Ishikawa (cell line): ENCODE measurements around the gene MYH14.

Experiments
- CEBPB ChIP-seq: IDR thresholded peaks from 2 replicates; pipeline ENCODE4 v1.6.1; 2012
- CREB1 ChIP-seq: IDR thresholded peaks from 2 replicates; pipeline ENCODE4 v1.6.1; 2012; ENCODE audit warnings: low read depth
- EGR1 ChIP-seq: IDR thresholded peaks from 2 replicates; pipeline ENCODE4 v1.6.1; 2012
- EP300 ChIP-seq: IDR thresholded peaks from 2 replicates; pipeline ENCODE4 v1.6.1; 2012; ENCODE audit warnings: borderline replicate concordance
- FOXM1 ChIP-seq: IDR thresholded peaks from 2 replicates; pipeline ENCODE4 v1.6.1; 2012; ENCODE audit warnings: low read depth, borderline replicate concordance
- NFIC ChIP-seq: IDR thresholded peaks from 2 replicates; pipeline ENCODE4 v1.6.1; 2012
- RAD21 ChIP-seq: IDR thresholded peaks from 2 replicates; pipeline ENCODE4 v1.6.1; 2012; ENCODE audit warnings: low read depth
- TAF1 ChIP-seq: IDR thresholded peaks from 2 replicates; pipeline ENCODE4 v1.6.1; 2012; ENCODE audit warnings: low read depth, mild to moderate bottlenecking
- TCF12 ChIP-seq: IDR thresholded peaks from 2 replicates; pipeline ENCODE4 v1.6.1; 2012; ENCODE audit warnings: low read depth
- TEAD4 ChIP-seq: IDR thresholded peaks from 2 replicates; pipeline ENCODE4 v1.6.1; 2012
- YY1 ChIP-seq: IDR thresholded peaks from 2 replicates; pipeline ENCODE4 v1.6.1; 2012; ENCODE audit warnings: low read depth
- ZBTB7A ChIP-seq: IDR thresholded peaks from 2 replicates; pipeline ENCODE4 v1.6.1; 2012; ENCODE audit warnings: low read depth
- TF ChIP-seq, protein P1 (sequence below): IDR thresholded peaks from 2 replicates; pipeline ENCODE4 v1.6.1; 2012; ENCODE audit warnings: low read depth, mild to moderate bottlenecking
- TF ChIP-seq, protein P2 (sequence below): IDR thresholded peaks from 2 replicates; pipeline ENCODE4 v1.6.1; 2012
- TF ChIP-seq, protein P3 (sequence below): IDR thresholded peaks from 2 replicates; pipeline ENCODE4 v1.6.1; 2012

Gene MYH14

DNA sequence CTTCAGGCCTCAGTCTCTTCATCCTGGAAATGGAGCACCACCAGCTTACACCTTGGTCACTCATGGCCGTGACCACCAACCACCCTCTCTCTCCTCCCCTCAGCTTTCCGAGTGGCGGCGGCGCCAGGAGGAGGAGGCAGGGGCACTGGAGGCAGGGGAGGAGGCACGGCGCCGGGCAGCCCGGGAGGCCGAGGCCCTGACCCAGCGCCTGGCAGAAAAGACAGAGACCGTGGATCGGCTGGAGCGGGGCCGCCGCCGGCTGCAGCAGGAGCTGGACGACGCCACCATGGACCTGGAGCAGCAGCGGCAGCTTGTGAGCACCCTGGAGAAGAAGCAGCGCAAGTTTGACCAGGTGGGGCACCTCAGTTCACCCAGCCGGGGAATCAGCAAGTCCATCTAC is 78.1 kb downstream of the MYH14 start:
- TF ChIP-seq NFIC (no peak), YY1 (no peak), ZBTB7A (no peak), FOXM1 (no peak), EGR1 (no peak), CEBPB (no peak), EP300 (no peak)
- TF ChIP-seq, protein P1, sequence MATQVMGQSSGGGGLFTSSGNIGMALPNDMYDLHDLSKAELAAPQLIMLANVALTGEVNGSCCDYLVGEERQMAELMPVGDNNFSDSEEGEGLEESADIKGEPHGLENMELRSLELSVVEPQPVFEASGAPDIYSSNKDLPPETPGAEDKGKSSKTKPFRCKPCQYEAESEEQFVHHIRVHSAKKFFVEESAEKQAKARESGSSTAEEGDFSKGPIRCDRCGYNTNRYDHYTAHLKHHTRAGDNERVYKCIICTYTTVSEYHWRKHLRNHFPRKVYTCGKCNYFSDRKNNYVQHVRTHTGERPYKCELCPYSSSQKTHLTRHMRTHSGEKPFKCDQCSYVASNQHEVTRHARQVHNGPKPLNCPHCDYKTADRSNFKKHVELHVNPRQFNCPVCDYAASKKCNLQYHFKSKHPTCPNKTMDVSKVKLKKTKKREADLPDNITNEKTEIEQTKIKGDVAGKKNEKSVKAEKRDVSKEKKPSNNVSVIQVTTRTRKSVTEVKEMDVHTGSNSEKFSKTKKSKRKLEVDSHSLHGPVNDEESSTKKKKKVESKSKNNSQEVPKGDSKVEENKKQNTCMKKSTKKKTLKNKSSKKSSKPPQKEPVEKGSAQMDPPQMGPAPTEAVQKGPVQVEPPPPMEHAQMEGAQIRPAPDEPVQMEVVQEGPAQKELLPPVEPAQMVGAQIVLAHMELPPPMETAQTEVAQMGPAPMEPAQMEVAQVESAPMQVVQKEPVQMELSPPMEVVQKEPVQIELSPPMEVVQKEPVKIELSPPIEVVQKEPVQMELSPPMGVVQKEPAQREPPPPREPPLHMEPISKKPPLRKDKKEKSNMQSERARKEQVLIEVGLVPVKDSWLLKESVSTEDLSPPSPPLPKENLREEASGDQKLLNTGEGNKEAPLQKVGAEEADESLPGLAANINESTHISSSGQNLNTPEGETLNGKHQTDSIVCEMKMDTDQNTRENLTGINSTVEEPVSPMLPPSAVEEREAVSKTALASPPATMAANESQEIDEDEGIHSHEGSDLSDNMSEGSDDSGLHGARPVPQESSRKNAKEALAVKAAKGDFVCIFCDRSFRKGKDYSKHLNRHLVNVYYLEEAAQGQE = no peak

DNA sequence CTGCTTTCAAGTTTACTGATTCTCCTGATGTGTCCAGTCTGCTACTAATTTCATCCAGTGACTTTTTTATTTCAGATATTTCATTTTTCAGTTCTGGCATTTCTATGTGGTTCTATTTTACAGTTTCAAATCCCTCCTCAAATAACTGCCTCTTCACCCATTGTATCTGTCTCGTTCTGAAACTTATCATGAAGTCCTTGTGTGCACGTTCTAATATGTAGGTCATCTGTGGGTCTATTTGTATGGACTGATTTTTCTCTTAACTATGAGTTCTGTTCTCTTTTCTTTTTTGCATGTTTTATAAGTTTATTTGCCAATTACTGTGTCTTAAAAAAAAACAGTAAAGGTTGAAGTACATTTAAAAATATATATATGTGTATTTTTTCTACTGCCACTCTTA is 82.4 kb downstream of the MYH14 start:
- no peak for TF ChIP-seq ZBTB7A
- no peak for TF ChIP-seq YY1
- TF ChIP-seq, protein P2, sequence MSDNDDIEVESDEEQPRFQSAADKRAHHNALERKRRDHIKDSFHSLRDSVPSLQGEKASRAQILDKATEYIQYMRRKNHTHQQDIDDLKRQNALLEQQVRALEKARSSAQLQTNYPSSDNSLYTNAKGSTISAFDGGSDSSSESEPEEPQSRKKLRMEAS = no peak
- no peak for TF ChIP-seq EGR1
- TF ChIP-seq RAD21 = no peak
- TF ChIP-seq CREB1 = no peak
- no peak for TF ChIP-seq EP300
- TF ChIP-seq, protein P3, sequence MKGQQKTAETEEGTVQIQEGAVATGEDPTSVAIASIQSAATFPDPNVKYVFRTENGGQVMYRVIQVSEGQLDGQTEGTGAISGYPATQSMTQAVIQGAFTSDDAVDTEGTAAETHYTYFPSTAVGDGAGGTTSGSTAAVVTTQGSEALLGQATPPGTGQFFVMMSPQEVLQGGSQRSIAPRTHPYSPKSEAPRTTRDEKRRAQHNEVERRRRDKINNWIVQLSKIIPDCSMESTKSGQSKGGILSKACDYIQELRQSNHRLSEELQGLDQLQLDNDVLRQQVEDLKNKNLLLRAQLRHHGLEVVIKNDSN = no peak
- TF ChIP-seq FOXM1 = no peak
- TF ChIP-seq TEAD4 = no peak
- no peak for TF ChIP-seq CEBPB
- no peak for TF ChIP-seq TCF12
- no peak for TF ChIP-seq NFIC
- TF ChIP-seq, protein P1 = no peak
- TF ChIP-seq TAF1 = no peak

DNA sequence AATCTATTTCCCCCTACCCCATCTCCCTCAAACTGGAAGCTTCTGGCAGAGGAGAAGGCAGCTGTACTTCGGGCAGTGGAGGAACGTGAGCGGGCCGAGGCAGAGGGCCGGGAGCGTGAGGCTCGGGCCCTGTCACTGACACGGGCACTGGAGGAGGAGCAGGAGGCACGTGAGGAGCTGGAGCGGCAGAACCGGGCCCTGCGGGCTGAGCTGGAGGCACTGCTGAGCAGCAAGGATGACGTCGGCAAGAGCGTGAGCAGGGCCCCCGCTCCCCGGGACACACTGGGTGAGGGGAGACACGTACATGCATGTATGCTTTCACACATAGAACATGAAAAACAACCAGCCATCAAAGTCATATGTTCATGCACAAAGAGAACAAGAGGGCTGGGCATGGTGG is 83.0 kb downstream of the MYH14 start:
- TF ChIP-seq TCF12 (no peak), CEBPB (no peak), TAF1 (no peak), CREB1 (no peak), RAD21 (no peak), ZBTB7A (no peak), NFIC (no peak), EP300 (no peak), EGR1 (no peak), TEAD4 (no peak)
- TF ChIP-seq, protein P1 = no peak

DNA sequence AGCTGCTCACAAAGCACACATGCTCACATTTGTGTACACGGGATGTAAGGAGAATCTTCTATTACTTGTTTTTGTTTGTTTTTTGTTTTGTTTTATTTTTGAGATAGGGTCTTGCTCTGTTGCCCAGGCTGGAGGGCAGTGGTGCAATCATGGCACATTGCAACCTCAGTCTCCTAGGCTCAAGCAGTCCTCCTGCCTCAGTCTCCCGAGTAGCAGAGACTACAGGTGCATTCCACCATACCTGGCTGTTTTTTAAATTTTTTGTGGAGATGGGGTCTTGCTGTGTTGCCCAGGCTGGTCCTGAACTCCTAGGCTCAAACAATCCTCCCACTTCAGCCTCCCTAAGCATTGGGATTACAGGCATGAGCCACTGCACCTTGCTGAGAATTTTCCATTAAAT is 83.9 kb downstream of the MYH14 start:
- TF ChIP-seq YY1 (no peak), TAF1 (no peak), CEBPB (no peak)

DNA sequence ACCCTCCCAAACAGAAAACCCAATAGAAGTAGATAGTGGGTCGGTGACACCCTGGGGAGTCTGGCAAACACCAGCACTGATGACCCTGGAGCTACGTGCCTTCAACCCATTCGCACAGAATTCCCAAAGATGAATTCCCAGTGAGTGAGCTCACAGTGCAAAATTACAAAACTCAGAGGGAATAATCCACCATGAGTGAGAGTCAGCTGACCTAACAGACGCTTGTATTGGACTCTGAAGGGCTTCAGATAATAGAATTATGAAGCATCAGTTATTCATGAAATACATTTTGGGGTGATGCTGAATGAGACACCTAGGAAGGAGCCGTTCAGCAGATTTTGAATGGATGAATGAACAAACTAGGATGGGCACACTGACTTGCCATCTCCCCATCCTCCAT is 85.5 kb downstream of the MYH14 start:
- TF ChIP-seq FOXM1 (no peak), CREB1 (no peak), EGR1 (no peak), TCF12 (no peak), RAD21 (no peak), EP300 (no peak), TEAD4 (no peak), ZBTB7A (no peak), CEBPB (no peak), TAF1 (no peak), NFIC (no peak)
- TF ChIP-seq, protein P3 = no peak
- TF ChIP-seq, protein P2 = no peak
- TF ChIP-seq, protein P1 = no peak
